ENCODE data around the gene IFT22. TPM values are rescaled to one million over a fixed set of nuclear protein-coding genes. Genes with fewer than 3 reads are reported as not detected.

Gene IFT22
- total and polyA plus RNA-seq, 4 donors: 5.5 to 9.4 (median 7.6) TPM

GRCh38 chr7:101363196-101363733 lies 41.7 kb upstream of the IFT22 start:
- H3K36me3 ChIP-seq (ENCODE audit: control insufficient read depth in 4 of 4, insufficient read depth in 3 of 4, low read depth in 1 of 4, low read length in 3 of 4): no peaks in the 10 kb centered on the region
- TF ChIP-seq FOXA2 (IDR thresholded peaks at IDR 0.05): no peak
- TF ChIP-seq HNF4G (IDR thresholded peaks at IDR 0.05): no peak
- no peak for TF ChIP-seq REST (IDR thresholded peaks at IDR 0.05)
- no peak for TF ChIP-seq FOXA1 (IDR thresholded peaks at IDR 0.05)
- no peak for TF ChIP-seq ZBTB33 (IDR thresholded peaks at IDR 0.05)
- no peak for TF ChIP-seq CTCF (IDR thresholded peaks at IDR 0.05; ENCODE audit: low read depth, low read length, missing input control)
- no peak for TF ChIP-seq TAF1 (conservative IDR thresholded peaks at IDR 0.05)
- no peak for TF ChIP-seq HNF4A (conservative IDR thresholded peaks at IDR 0.05)
- TF ChIP-seq MAX (IDR thresholded peaks at IDR 0.05): no peak
- no peak for TF ChIP-seq EGR1 (IDR thresholded peaks at IDR 0.05; ENCODE audit: low read depth in 2 of 2)
- no peak for TF ChIP-seq GABPA (IDR thresholded peaks at IDR 0.05 in 1 of 2, conservative IDR thresholded peaks at IDR 0.05 in 1 of 2)
- H3K27ac ChIP-seq (ENCODE audit: low read depth in 1 of 2, low read length in 2 of 2): peak overlapping the region; percentile 69 to 76
- no peak for DNase-seq (ENCODE audit: low spot score)
- H3K27me3 ChIP-seq (ENCODE audit: control insufficient read depth in 4 of 4, insufficient read depth in 4 of 4, low read length in 3 of 4): no peaks in the 10 kb centered on the region
- WGBS: 2% methylated on average over 46 of the region's 46 CpGs
- peak overlapping the region; percentile 51 to 84 (median 59) for H3K4me3 ChIP-seq (ENCODE audit: low read depth in 1 of 3, low read length in 3 of 3)
- H3K9ac ChIP-seq (ENCODE audit: low read depth in 1 of 2, low read length in 2 of 2): no peak overlapping the region
- H3K4me1 ChIP-seq (ENCODE audit: control insufficient read depth in 4 of 4, insufficient read depth in 4 of 4, low read length in 3 of 4): peaks cover 6 to 17% (median 12%) of the 10 kb centered on the region in 4 donors
- no peaks in the 10 kb centered on the region for H3K9me3 ChIP-seq (ENCODE audit: control insufficient read depth in 4 of 4, low read length in 3 of 4)

- 13% methylated on average over 76 of the region's 76 CpGs for WGBS
- no peaks in the 10 kb centered on the region for H3K27me3 ChIP-seq (ENCODE audit: control insufficient read depth in 4 of 4, insufficient read depth in 4 of 4, low read length in 3 of 4)
- H3K4me1 ChIP-seq (ENCODE audit: control insufficient read depth in 4 of 4, insufficient read depth in 4 of 4, low read length in 3 of 4): peaks cover 6 to 17% (median 12%) of the 10 kb centered on the region in 4 donors
- peak within 1 kb of the TSS in 1 of 2 donors; percentile 16 for H3K9ac ChIP-seq (ENCODE audit: low read depth in 1 of 2, low read length in 2 of 2)
- DNase-seq (ENCODE audit: low spot score): peak; percentile 40
- no peaks in the 10 kb centered on the region for H3K36me3 ChIP-seq (ENCODE audit: control insufficient read depth in 4 of 4, insufficient read depth in 3 of 4, low read depth in 1 of 4, low read length in 3 of 4)
- H3K9me3 ChIP-seq (ENCODE audit: control insufficient read depth in 4 of 4, low read length in 3 of 4): no peaks in the 10 kb centered on the region
- peak within 1 kb of the TSS; percentile 69 to 76 for H3K27ac ChIP-seq (ENCODE audit: low read depth in 1 of 2, low read length in 2 of 2)
- peak within 1 kb of the TSS; percentile 51 to 84 (median 59) for H3K4me3 ChIP-seq (ENCODE audit: low read depth in 1 of 3, low read length in 3 of 3)
- TF ChIP-seq FOXA2 (IDR thresholded peaks at IDR 0.05) (no peak), NR2F2 (IDR thresholded peaks at IDR 0.05) (no peak), HNF4G (IDR thresholded peaks at IDR 0.05) (no peak), YY1 (IDR thresholded peaks at IDR 0.05) (no peak), FOXA1 (IDR thresholded peaks at IDR 0.05) (no peak), ZBTB33 (IDR thresholded peaks at IDR 0.05) (no peak), ATF3 (IDR thresholded peaks at IDR 0.05) (no peak), JUND (IDR thresholded peaks at IDR 0.05) (no peak), RAD21 (IDR thresholded peaks at IDR 0.05) (no peak), EGR1 (IDR thresholded peaks at IDR 0.05; ENCODE audit: low read depth in 2 of 2) (no peak), HNF4A (conservative IDR thresholded peaks at IDR 0.05) (no peak), CTCF (IDR thresholded peaks at IDR 0.05; ENCODE audit: low read depth, low read length, missing input control) (no peak), RXRA (IDR thresholded peaks at IDR 0.05) (no peak)
These were observed 41.0 kb upstream of the IFT22 start, which contains the start of gene COL26A1 for GRCh38 chr7:101362334-101363195. Gene COL26A1, plus strand, starts transcription at chr7:101362875. Its CDS starts 158 bp downstream, at chr7:101363033.
